Heart right ventricle (tissue), 16 donors: ENCODE data around the gene PATE3. TPM values are rescaled to one million over a fixed set of nuclear protein-coding genes. Genes with fewer than 3 reads are reported as not detected.

Experiments
- ATAC-seq, 8 donors: fragments of 200-7000 bp; cut with Tn5 transposase; one replicate each; pipeline ENCODE4 v1.9.1; 2020; ENCODE audit warnings: mild to moderate bottlenecking in 8 of 8, moderate library complexity in 8 of 8, moderate number of reproducible peaks in 1 of 8
- DNase-seq, 2 donors: peaks; one replicate each; pipeline ENCODE4 v3.0.0-alpha.2; 2020
- H3K27ac ChIP-seq, 10 donors: fragments of 200-600 bp; sonication (generic) in 2 of 10; one replicate each; pipeline versions ENCODE4 v1.5.0 to v1.8.0; 2020 to 2022; ENCODE audit warnings: mild to moderate bottlenecking in 3 of 10
- H3K27me3 ChIP-seq, 7 donors: fragments of 200-600 bp; one replicate each; pipeline ENCODE4 v1.8.0; 2021 to 2022; ENCODE audit warnings: mild to moderate bottlenecking in 2 of 7
- H3K36me3 ChIP-seq, 9 donors: fragments of 200-600 bp; sonication (generic) in 1 of 9; one replicate each; pipeline versions ENCODE4 v1.5.0 to v1.8.0; 2020 to 2022; ENCODE audit warnings: mild to moderate bottlenecking in 2 of 9
- H3K4me1 ChIP-seq, 9 donors: fragments of 200-600 bp; sonication (generic) in 1 of 9; one replicate each; pipeline versions ENCODE4 v1.5.0 to v1.8.0; 2020 to 2022; ENCODE audit warnings: mild to moderate bottlenecking in 4 of 9
- H3K4me3 ChIP-seq, 10 donors: fragments of 200-600 bp; sonication (generic) in 2 of 10; one replicate each; pipeline versions ENCODE4 v1.5.0 to v1.8.0; 2020 to 2022; ENCODE audit warnings: mild to moderate bottlenecking in 7 of 10, moderate library complexity in 2 of 10
- H3K9me3 ChIP-seq, 11 donors: fragments of 200-600 bp in 10 of 11; sonication (generic) in 2 of 11; one replicate each; pipeline versions ENCODE4 v1.5.0 to v1.8.0; 2013 to 2022; ENCODE audit warnings: mild to moderate bottlenecking in 2 of 11, control low read depth in 1 of 11, moderate library complexity in 1 of 11
- WGBS, 2 donors: extraction: QIAGEN DNeasy Blood & Tissue Kit; methylation state at CpG; one replicate each; pipeline ENCODE4 v1.1.7; 2013; ENCODE audit warnings: inconsistent platforms in 1 of 2; 5-methylcytosine and 5-hydroxymethylcytosine counted together
- intact Hi-C, 10 donors: fragments of 100-400 bp; cut with DNase I; formaldehyde crosslinking; loops; one replicate each; pipeline versions ENCODE4 v1.11.1 to v1.14.2; 2022
- long read RNA-seq, 3 donors: library from polyadenylated mRNA; unstranded; transcript quantifications; one replicate each; pipeline ENCODE4 v2.0.0, GENCODE V29; 2020 to 2021
- polyA plus RNA-seq, 2 donors: library from polyadenylated mRNA; stranded (reverse); fragments of 200-250 nt; gene quantifications; one replicate each; pipeline ENCODE4 v1.2.3, GENCODE V29; 2013
- total RNA-seq, 10 donors: library from RNA; stranded (reverse); fragmentation: NEBNext Ultra II Directional in 3 of 10; extraction: Animal tissue kit (Norgen Biotek cat#: 25700) in 3 of 10; gene quantifications; one replicate each; pipeline versions ENCODE4 v1.2.1 to v1.2.4, GENCODE V29; 2021 to 2023
- TF ChIP-seq, protein P1 (sequence below), 9 donors: fragments of 200-600 bp; sonication (generic) in 2 of 9; IDR thresholded peaks; one replicate each; pipeline versions ENCODE4 v1.5.0 to v1.8.0; 2021 to 2022; ENCODE audit warnings: antibody characterized with exemption in 9 of 9, mild to moderate bottlenecking in 5 of 9, moderate library complexity in 1 of 9
- donor health status: Arrhythmogenic right ventricular cardiomyopathy.
- donor health status: ischemic (EF 13 %, LVEDD 7.1; RV severe dilation, severe dysfunction).
- donor health status: healthy with polysubstance abuse.
- donor health status: DM: no; HTN: yes; CAD: no.
- donor health status: DM: no; HTN: no; CAD: no.
- donor health status: ischemic (EF 25% LVEDD 6.9; RV normal size, moderate dysfunction).
- donor health status: ischemic (EF 25% LVEDD 5.7; RV mildly dilated, moderate dysfunction).
- donor health status: healthy.
- donor health status: DM: yes; HTN: yes; CAD: no.
- donor health status: Ischemic cardiomyopathy.
- donor health status: ischemic (EF 35%, LVEDD 5.7; RV mildly dilated, moderate dysfunction).
- donor health status: nonischemic (EF 11% LVEDD 7.7; RV severe dilation, severe dysfunction).
- donor health status: DM: yes; HTN: yes; CAD: no.
- donor health status: PGD.
- donor health status: ischemic (EF 29% LVEDD 5.4; RV normal size, mild dysfunction).
- donor health status: nonischemic (EF 23%, LVEDD 6.1; RV moderate dilation, normal function).

PATE3 gene, protein sequence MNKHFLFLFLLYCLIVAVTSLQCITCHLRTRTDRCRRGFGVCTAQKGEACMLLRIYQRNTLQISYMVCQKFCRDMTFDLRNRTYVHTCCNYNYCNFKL
- total RNA-seq (not detected), polyA plus RNA-seq (not detected)
- long read RNA-seq, donor 1: 0 reads
- long read RNA-seq, donor 2: 0 reads
- long read RNA-seq, donor 3: 0 reads

DNA sequence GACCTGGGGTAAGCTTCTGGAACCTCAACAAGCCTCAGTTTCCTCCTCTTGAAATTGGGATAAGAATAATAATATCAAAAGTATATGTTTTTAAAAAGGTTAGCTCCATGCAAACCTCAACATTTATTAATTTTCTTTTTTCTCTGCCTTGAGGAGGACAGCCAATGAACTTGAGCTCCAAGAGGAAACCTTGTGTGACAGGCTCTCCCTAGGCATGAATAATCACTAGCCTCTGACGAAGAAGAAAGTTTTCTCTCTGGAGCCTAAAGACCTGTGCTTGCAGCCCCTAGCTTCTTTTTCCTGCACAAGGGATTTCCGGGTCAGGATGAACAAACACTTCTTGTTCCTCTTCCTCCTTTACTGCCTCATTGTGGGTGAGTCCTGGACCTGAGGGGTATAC is at the start of gene PATE3:
TSS of gene PATE3 (plus strand) at position 301 of the 400 bp plus-strand sequence. CDS start at position 326, 25 bp downstream.
- H3K4me1 ChIP-seq: no peaks in the 10 kb centered on the region
- no peaks in the 10 kb centered on the region for H3K36me3 ChIP-seq
- TF ChIP-seq, protein P1, sequence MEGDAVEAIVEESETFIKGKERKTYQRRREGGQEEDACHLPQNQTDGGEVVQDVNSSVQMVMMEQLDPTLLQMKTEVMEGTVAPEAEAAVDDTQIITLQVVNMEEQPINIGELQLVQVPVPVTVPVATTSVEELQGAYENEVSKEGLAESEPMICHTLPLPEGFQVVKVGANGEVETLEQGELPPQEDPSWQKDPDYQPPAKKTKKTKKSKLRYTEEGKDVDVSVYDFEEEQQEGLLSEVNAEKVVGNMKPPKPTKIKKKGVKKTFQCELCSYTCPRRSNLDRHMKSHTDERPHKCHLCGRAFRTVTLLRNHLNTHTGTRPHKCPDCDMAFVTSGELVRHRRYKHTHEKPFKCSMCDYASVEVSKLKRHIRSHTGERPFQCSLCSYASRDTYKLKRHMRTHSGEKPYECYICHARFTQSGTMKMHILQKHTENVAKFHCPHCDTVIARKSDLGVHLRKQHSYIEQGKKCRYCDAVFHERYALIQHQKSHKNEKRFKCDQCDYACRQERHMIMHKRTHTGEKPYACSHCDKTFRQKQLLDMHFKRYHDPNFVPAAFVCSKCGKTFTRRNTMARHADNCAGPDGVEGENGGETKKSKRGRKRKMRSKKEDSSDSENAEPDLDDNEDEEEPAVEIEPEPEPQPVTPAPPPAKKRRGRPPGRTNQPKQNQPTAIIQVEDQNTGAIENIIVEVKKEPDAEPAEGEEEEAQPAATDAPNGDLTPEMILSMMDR (IDR thresholded peaks at IDR 0.05): no peak
- H3K4me3 ChIP-seq: no peak within 1 kb of the TSS
- intact Hi-C loops: no loop called here
- H3K9me3 ChIP-seq: peaks cover 0 to 9% (median 0%) of the 10 kb centered on the region in 11 donors
- no peaks in the 10 kb centered on the region for H3K27me3 ChIP-seq
- 58 to 70% methylated on average over 2 of the region's 2 CpGs for WGBS, 2 donors
- H3K27ac ChIP-seq: no peak within 1 kb of the TSS
- DNase-seq (no peak), ATAC-seq (no peak)

DNA sequence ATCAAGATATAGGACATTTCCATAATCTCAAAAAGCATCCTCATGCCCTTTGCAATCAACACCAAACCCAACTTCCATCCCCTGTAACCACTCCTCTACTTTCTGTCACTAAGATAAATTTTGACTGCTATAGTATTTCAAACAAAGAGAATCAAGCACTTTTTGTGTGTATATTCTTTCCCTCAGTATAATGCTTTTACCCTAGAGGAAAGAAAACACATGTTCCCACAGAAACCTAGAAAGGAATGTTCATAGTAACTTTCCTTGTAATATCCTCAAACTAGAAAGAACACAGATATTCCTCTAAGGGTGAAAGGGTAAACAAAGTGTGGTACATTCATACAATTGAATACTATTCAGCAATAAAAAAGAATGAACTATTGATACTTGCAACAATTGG is 47.3 kb upstream of the PATE3 start:
- intact Hi-C loops: no loop called here
- Histone ChIP-seq H3K36me3 (no peaks in the 10 kb centered on the region), H3K4me3 (no peak overlapping the region), H3K27ac (no peak overlapping the region), H3K4me1 (no peaks in the 10 kb centered on the region), H3K27me3 (peaks cover 0 to 4% (median 0%) of the 10 kb centered on the region in 7 donors), H3K9me3 (peaks cover 0 to 19% (median 3%) of the 10 kb centered on the region in 11 donors)
- TF ChIP-seq, protein P1 (IDR thresholded peaks at IDR 0.05): no peak
- no peak for DNase-seq
- ATAC-seq: no peak

DNA sequence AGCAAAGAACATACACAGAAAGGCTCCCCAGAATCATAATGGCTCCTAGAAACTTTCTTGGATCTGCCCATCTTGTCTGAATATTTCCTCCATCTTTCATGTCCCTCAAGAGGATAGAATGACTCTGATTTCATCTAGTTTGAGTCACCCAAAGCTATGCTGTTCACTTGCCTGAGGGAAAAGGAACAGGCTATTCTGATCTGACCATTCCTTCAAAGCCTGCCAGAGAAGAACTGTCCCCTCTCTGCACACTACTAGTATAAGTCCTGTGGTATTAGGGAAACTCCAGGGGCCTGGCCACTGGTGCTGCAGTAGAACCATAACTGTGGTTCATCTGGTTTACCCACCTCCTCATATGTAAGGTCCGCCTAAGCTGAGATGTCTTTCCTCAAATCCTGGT is 44.2 kb upstream of the PATE3 start:
- 77 to 86% methylated on average over 1 of the region's 1 CpG for WGBS, 2 donors
- no peak overlapping the region for H3K27ac ChIP-seq
- TF ChIP-seq, protein P1 (IDR thresholded peaks at IDR 0.05): no peak
- DNase-seq: no peak
- no peak for ATAC-seq
- no peaks in the 10 kb centered on the region for H3K36me3 ChIP-seq
- no peak overlapping the region for H3K4me3 ChIP-seq
- intact Hi-C loops: no loop called here
- peaks cover 0 to 3% (median 0%) of the 10 kb centered on the region in 11 donors for H3K9me3 ChIP-seq
- peaks cover 0 to 4% (median 0%) of the 10 kb centered on the region in 7 donors for H3K27me3 ChIP-seq
- H3K4me1 ChIP-seq: no peaks in the 10 kb centered on the region

DNA sequence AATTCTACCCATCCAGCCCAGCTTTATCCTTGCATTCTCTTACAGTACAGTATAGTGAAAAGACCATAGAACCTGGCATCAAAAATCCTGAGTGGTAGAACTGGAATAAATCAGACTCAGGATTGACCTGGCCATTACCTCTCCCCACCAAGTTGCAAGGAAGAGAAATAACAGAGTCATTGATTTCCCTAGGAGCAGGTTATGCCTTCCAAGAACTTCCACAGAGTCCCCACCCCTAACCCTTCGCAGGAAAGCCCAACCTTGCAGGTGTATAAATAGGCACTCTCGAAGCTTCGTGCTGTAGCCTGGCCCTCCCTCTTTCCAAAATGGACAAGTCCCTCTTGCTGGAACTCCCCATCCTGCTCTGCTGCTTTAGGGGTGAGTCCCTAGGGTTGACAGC is 41.9 kb upstream of the PATE3 start, which contains the start of gene PATE1:
TSS of gene PATE1 (plus strand) at position 301 of the 400 bp plus-strand sequence. CDS start at position 327, 26 bp downstream.
- DNase-seq (no peak), ATAC-seq (no peak)
- no peaks in the 10 kb centered on the region for H3K36me3 ChIP-seq
- TF ChIP-seq, protein P1 (IDR thresholded peaks at IDR 0.05): no peak
- 80 to 81% methylated on average over 3 of the region's 3 CpGs for WGBS, 2 donors
- no peaks in the 10 kb centered on the region for H3K4me1 ChIP-seq
- no peak within 1 kb of the TSS for H3K4me3 ChIP-seq
- no peak within 1 kb of the TSS for H3K27ac ChIP-seq
- peaks cover 0 to 4% (median 0%) of the 10 kb centered on the region in 7 donors for H3K27me3 ChIP-seq
- H3K9me3 ChIP-seq: no peaks in the 10 kb centered on the region
- intact Hi-C loops: no loop called here
